ACC112 (cell line): ENCODE results near the gene PA2G4.

Source experiments
- H2AFZ ChIP-seq: fragments of 200-600 bp; sonication (generic); one replicate; pipeline ENCODE4 v1.6.0; 2017; ENCODE audit warnings: antibody characterized with exemption, low read length; ENCODE audit not compliant: unreplicated experiment
- H3K27ac ChIP-seq: fragments of 200-600 bp; sonication (generic); 2 replicates; pipeline ENCODE4 v1.5.1; 2014; ENCODE audit warnings: low read depth, mild to moderate bottlenecking, antibody characterized with exemption, low read length, moderate library complexity
- H3K27me3 ChIP-seq: fragments of 200-600 bp; sonication (generic); 2 replicates; pipeline ENCODE4 v1.6.1; 2014; ENCODE audit warnings: mild to moderate bottlenecking, antibody characterized with exemption, low read length, moderate library complexity, mixed read lengths; ENCODE audit not compliant: insufficient read depth
- H3K36me3 ChIP-seq: fragments of 200-600 bp; sonication (generic); 2 replicates; pipeline ENCODE4 v1.6.1; 2016; ENCODE audit warnings: mild to moderate bottlenecking, antibody characterized with exemption, low read length, moderate library complexity, mixed read lengths; ENCODE audit not compliant: insufficient read depth
- H3K4me1 ChIP-seq: fragments of 200-600 bp; sonication (generic); one replicate; pipeline ENCODE4 v1.6.1; 2016; ENCODE audit warnings: low read length, mixed read lengths; ENCODE audit not compliant: insufficient read depth, unreplicated experiment, control insufficient read depth
- H3K4me3 ChIP-seq: fragments of 200-600 bp; sonication (generic); 2 replicates; pipeline ENCODE4 v1.5.1; 2014; ENCODE audit warnings: mild to moderate bottlenecking, low read depth, low read length
- H3K79me2 ChIP-seq: fragments of 200-600 bp; sonication (generic); one replicate; pipeline ENCODE4 v1.6.0; 2016; ENCODE audit warnings: low read length; ENCODE audit not compliant: control insufficient read depth, unreplicated experiment, insufficient read depth

Gene PA2G4

GRCh38 chr12:56080556-56081138 lies 23.7 kb upstream of the PA2G4 start:
- Histone ChIP-seq H3K4me3 (peak overlapping the region; percentile 76; the same call in 1 of the 2 replicates), H2AFZ (no peak overlapping the region), H3K27me3 (peaks cover 33% of the 10 kb centered on the region), H3K27ac (no peak overlapping the region), H3K4me1 (no peaks in the 10 kb centered on the region), H3K36me3 (no peaks in the 10 kb centered on the region), H3K79me2 (no peaks in the 10 kb centered on the region)

DNA sequence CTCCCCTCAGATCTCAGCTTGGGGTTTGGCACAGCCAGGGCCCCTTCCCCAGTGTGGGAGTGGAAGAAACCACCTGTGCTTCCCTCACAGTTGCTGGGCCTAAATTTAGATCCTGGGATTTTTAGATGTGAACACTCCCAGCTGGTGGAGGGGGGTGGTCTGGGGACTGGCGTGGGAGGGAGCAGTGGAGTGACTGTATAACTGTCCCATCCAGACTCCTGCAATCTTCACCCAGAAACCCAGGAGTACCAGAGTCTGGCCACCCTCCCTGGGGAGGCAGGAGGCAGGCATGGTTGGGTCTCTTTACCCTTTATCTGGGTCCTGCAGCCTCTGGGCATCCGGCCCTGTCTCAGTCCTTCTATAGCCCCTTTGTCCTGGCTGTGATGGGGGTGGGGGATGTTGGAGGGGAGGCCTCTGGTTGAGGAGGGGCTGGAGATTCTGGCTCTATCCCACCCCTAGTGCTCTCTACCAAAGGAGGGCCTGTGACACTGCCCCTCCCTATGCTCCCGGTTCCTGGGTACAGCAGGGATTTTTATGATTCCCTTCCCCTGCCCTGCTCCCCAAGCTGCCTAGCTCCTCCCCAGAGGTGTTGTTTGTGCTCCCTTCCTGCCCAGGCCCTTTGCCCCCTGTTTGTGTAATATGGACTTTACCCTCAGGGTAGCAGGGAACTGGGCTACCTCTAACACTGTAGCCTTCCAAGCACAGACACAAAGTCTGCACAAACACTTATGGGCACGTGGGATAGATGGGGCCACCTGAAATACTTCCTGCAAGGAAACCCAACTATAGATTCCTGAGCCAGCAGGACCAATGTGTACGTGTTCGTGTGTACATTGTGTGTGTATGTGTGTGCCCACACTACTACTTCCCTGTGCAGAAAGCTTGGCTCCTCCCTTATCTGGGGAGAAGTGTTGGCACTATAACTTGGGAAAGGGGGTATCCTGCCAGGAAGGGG lies 22.7 kb upstream of the PA2G4 start:
- H3K4me1 ChIP-seq: no peaks in the 10 kb centered on the region
- no peak overlapping the region for H3K27ac ChIP-seq
- no peaks in the 10 kb centered on the region for H3K36me3 ChIP-seq
- no peak overlapping the region for H3K4me3 ChIP-seq
- H2AFZ ChIP-seq: no peak overlapping the region
- H3K27me3 ChIP-seq: peaks cover 33% of the 10 kb centered on the region
- H3K79me2 ChIP-seq: no peaks in the 10 kb centered on the region

DNA sequence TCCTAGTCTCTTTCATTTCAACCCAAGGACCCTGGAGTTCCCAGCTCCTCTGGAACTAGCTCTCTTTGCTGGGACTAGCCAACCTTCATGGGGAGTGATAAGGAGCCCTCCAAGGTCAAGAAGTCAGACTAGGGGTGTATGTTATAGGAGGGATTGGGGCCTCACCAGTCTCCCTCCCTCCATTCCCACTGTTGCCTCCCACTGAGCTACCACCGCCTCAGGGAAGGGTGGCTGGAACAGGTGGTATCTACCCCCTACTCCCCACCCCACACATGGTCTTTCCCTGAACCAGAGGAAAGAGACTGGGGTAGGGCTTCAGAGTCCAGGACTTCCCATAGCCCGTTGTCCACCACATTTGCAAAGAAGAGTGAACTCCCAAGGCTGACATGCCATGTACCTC lies 22.0 kb upstream of the PA2G4 start:
- Histone ChIP-seq H3K4me1 (no peaks in the 10 kb centered on the region), H3K27me3 (peaks cover 33% of the 10 kb centered on the region), H3K79me2 (no peaks in the 10 kb centered on the region), H3K4me3 (no peak overlapping the region), H3K36me3 (no peaks in the 10 kb centered on the region), H2AFZ (no peak overlapping the region), H3K27ac (no peak overlapping the region)

- no peak overlapping the region for H3K4me3 ChIP-seq
- no peaks in the 10 kb centered on the region for H3K79me2 ChIP-seq
- H3K36me3 ChIP-seq: no peaks in the 10 kb centered on the region
- no peaks in the 10 kb centered on the region for H3K4me1 ChIP-seq
- no peak overlapping the region for H2AFZ ChIP-seq
- peaks cover 33% of the 10 kb centered on the region for H3K27me3 ChIP-seq
- no peak overlapping the region for H3K27ac ChIP-seq
Measured at GRCh38 chr12:56082967-56083366, 21.4 kb upstream of the PA2G4 start.

DNA sequence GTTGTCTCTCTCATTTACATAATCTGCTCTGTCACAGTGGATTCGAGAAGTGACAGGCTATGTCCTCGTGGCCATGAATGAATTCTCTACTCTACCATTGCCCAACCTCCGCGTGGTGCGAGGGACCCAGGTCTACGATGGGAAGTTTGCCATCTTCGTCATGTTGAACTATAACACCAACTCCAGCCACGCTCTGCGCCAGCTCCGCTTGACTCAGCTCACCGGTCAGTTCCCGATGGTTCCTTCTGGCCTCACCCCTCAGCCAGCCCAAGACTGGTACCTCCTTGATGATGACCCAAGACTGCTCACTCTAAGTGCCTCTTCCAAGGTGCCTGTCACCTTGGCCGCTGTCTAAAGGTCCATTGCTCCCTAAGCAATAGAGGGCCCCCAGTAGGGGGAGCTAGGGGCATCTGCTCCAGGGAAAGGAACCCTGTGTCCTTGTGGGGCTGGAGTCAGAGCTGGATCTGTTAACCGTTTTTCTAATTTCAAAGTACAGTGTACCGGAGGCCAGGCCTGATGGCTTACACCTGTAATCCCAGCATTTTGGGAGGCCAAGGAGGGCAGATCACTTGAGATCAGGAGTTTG lies 19.3 kb upstream of the PA2G4 start:
- H3K79me2 ChIP-seq: no peaks in the 10 kb centered on the region
- H3K27me3 ChIP-seq: peaks cover 33% of the 10 kb centered on the region
- H3K4me3 ChIP-seq: no peak overlapping the region
- no peak overlapping the region for H3K27ac ChIP-seq
- H3K4me1 ChIP-seq: no peaks in the 10 kb centered on the region
- H2AFZ ChIP-seq: no peak overlapping the region
- H3K36me3 ChIP-seq: no peaks in the 10 kb centered on the region

- no peaks in the 10 kb centered on the region for H3K79me2 ChIP-seq
- H3K4me3 ChIP-seq: no peak overlapping the region
- no peak overlapping the region for H3K27ac ChIP-seq
- no peaks in the 10 kb centered on the region for H3K4me1 ChIP-seq
- no peaks in the 10 kb centered on the region for H3K36me3 ChIP-seq
- H3K27me3 ChIP-seq: peaks cover 24% of the 10 kb centered on the region
- no peak overlapping the region for H2AFZ ChIP-seq
Measured at GRCh38 chr12:56086096-56086495, 18.3 kb upstream of the PA2G4 start.

GRCh38 chr12:56086608-56087007 lies 17.8 kb upstream of the PA2G4 start:
- Histone ChIP-seq H3K4me1 (no peaks in the 10 kb centered on the region), H2AFZ (no peak overlapping the region), H3K79me2 (no peaks in the 10 kb centered on the region), H3K27me3 (peaks cover 20% of the 10 kb centered on the region), H3K27ac (no peak overlapping the region), H3K36me3 (no peaks in the 10 kb centered on the region), H3K4me3 (no peak overlapping the region)

DNA sequence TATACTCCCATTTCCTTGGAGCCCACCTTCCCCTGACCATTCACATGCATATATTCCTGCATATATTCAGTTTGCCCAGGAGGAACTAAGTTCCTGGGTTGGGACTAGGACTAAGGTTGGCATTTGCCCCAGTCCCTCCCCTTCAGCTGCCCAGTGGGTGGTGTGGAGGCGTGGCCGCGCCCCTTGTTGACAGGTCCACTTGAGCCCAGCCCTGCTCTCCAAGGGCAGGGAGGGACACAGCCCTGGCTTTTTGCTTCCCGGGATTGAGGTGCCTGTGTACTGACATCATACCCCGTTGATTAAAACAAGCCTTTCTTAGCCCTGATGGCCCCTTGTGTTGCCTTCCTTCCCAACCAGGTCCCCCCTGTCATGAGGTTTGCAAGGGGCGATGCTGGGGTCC lies 17.1 kb upstream of the PA2G4 start:
- Histone ChIP-seq H3K27me3 (peaks cover 18% of the 10 kb centered on the region), H3K79me2 (no peaks in the 10 kb centered on the region), H2AFZ (no peak overlapping the region), H3K36me3 (no peaks in the 10 kb centered on the region), H3K27ac (no peak overlapping the region), H3K4me3 (no peak overlapping the region), H3K4me1 (no peaks in the 10 kb centered on the region)

GRCh38 chr12:56097738-56098137 lies 6.6 kb upstream of the PA2G4 start:
- no peaks in the 10 kb centered on the region for H3K36me3 ChIP-seq
- no peak overlapping the region for H3K27ac ChIP-seq
- H3K79me2 ChIP-seq: no peaks in the 10 kb centered on the region
- H3K27me3 ChIP-seq: peaks cover 29% of the 10 kb centered on the region
- H3K4me3 ChIP-seq: no peak overlapping the region
- H2AFZ ChIP-seq: no peak overlapping the region
- H3K4me1 ChIP-seq: peaks cover under 1% of the 10 kb centered on the region

- Histone ChIP-seq H3K4me3 (no peak overlapping the region), H3K79me2 (no peaks in the 10 kb centered on the region), H2AFZ (no peak overlapping the region), H3K27me3 (peaks cover 21% of the 10 kb centered on the region), H3K27ac (no peak overlapping the region), H3K36me3 (no peaks in the 10 kb centered on the region), H3K4me1 (peaks cover 8% of the 10 kb centered on the region)
Measured at GRCh38 chr12:56098592-56098991, 5.8 kb upstream of the PA2G4 start.
